ENCODE data around the gene PPP1R3F. TPM values are rescaled to one million over a fixed set of nuclear protein-coding genes. Genes with fewer than 3 reads are reported as not detected.
A peak's percentile ranks its signal among the peaks of the same experiment; 100 is the strongest.

Gene PPP1R3F
- 10 to 100 TPM in 1 of 4 donors, 1 to 10 TPM in 3; 2.0 to 18.7 (median 2.8) TPM for total RNA-seq

- WGBS, 2 donors (ENCODE audit: low coverage in 1 of 2) = 52% methylated on average over 61 of the region's 70 CpGs; no CpG with 5 or more reads in 1 of the 2 donors
- Histone ChIP-seq H3K27me3 (no peaks in the 10 kb centered on the region), H3K9me3 (no peaks in the 10 kb centered on the region), H3K36me3 (no peaks in the 10 kb centered on the region), H3K4me1 (peaks cover 4 to 28% (median 17%) of the 10 kb centered on the region in 4 donors), H3K27ac (peak within 1 kb of the TSS; percentile 86 to 95 (median 94)), H3K4me3 (peak within 1 kb of the TSS; percentile 66 to 90 (median 84))
- in situ Hi-C loops (cut with MboI; ENCODE audit: low pct_ligation_motif_present in 1 of 4, low pct_unique_long_range_greater_than_20kb in 1 of 4, low sequenced_read_pairs in 3 of 4) (no loop called here), intact Hi-C loops (cut with DNase I; ENCODE audit: low total_unique reads) (no loop called here)
- no peak for DNase-seq
- no peak for TF ChIP-seq EP300 (IDR thresholded peaks at IDR 0.05; ENCODE audit: low read depth)
- peak; percentile 12 for TF ChIP-seq POLR2A (IDR thresholded peaks at IDR 0.05)
- peak in 2 of 3 donors; percentile 51 to 74 for TF ChIP-seq POLR2AphosphoS5 (IDR thresholded peaks at IDR 0.05)
- TF ChIP-seq CTCF (IDR thresholded peaks at IDR 0.05) = no peak
Observed at GRCh38 chrX:49269767-49270248, at the start of gene PPP1R3F. PPP1R3F (plus strand) TSS chrX:49269793; CDS start chrX:49269870, 77 bp downstream.

GRCh38 chrX:49220100-49220499 lies 49.5 kb upstream of the PPP1R3F start:
- intact Hi-C loops (cut with DNase I; ENCODE audit: low total_unique reads) = no loop called here
- TF ChIP-seq POLR2AphosphoS5 (IDR thresholded peaks at IDR 0.05) (no peak), EP300 (IDR thresholded peaks at IDR 0.05; ENCODE audit: low read depth) (no peak)
- Histone ChIP-seq H3K4me1 (no peaks in the 10 kb centered on the region), H3K36me3 (no peaks in the 10 kb centered on the region), H3K9me3 (no peaks in the 10 kb centered on the region), H3K27ac (no peak overlapping the region), H3K27me3 (no peaks in the 10 kb centered on the region), H3K4me3 (no peak overlapping the region)
- DNase-seq = no peak
- in situ Hi-C loops (cut with MboI; ENCODE audit: low pct_ligation_motif_present in 1 of 4, low pct_unique_long_range_greater_than_20kb in 1 of 4, low sequenced_read_pairs in 3 of 4) = no loop called here

- 57 to 64% methylated on average over 1 to 2 of the region's 2 CpGs for WGBS, 2 donors (ENCODE audit: low coverage in 1 of 2)
- H3K36me3 ChIP-seq = no peaks in the 10 kb centered on the region
- in situ Hi-C loops (cut with MboI; ENCODE audit: low pct_ligation_motif_present in 1 of 4, low pct_unique_long_range_greater_than_20kb in 1 of 4, low sequenced_read_pairs in 3 of 4) (no loop called here), intact Hi-C loops (cut with DNase I; ENCODE audit: low total_unique reads) (no loop called here)
- no peak for DNase-seq
- no peaks in the 10 kb centered on the region for H3K4me1 ChIP-seq
- TF ChIP-seq CTCF (IDR thresholded peaks at IDR 0.05) (no peak), POLR2AphosphoS5 (IDR thresholded peaks at IDR 0.05) (no peak), EP300 (IDR thresholded peaks at IDR 0.05; ENCODE audit: low read depth) (no peak), POLR2A (IDR thresholded peaks at IDR 0.05) (no peak)
- no peak overlapping the region for H3K27ac ChIP-seq
- H3K27me3 ChIP-seq = no peaks in the 10 kb centered on the region
- no peaks in the 10 kb centered on the region for H3K9me3 ChIP-seq
- no peak overlapping the region for H3K4me3 ChIP-seq
Observed at GRCh38 chrX:49221868-49222267, 47.7 kb upstream of the PPP1R3F start.

GRCh38 chrX:49225858-49226257 lies 43.7 kb upstream of the PPP1R3F start:
- Histone ChIP-seq H3K4me3 (no peak overlapping the region), H3K27me3 (no peaks in the 10 kb centered on the region), H3K36me3 (no peaks in the 10 kb centered on the region), H3K9me3 (no peaks in the 10 kb centered on the region), H3K27ac (no peak overlapping the region), H3K4me1 (no peaks in the 10 kb centered on the region)
- DNase-seq = no peak
- intact Hi-C loops (cut with DNase I; ENCODE audit: low total_unique reads) = no loop called here
- no peak for TF ChIP-seq CTCF (IDR thresholded peaks at IDR 0.05)
- TF ChIP-seq POLR2A (IDR thresholded peaks at IDR 0.05) = no peak
- TF ChIP-seq POLR2AphosphoS5 (IDR thresholded peaks at IDR 0.05) = no peak
- TF ChIP-seq EP300 (IDR thresholded peaks at IDR 0.05; ENCODE audit: low read depth) = no peak
- WGBS, 2 donors (ENCODE audit: low coverage in 1 of 2) = 80% methylated on average over 14 of the region's 14 CpGs; no CpG with 5 or more reads in 1 of the 2 donors
- in situ Hi-C loops (cut with MboI; ENCODE audit: low pct_ligation_motif_present in 1 of 4, low pct_unique_long_range_greater_than_20kb in 1 of 4, low sequenced_read_pairs in 3 of 4) = no loop called here

- in situ Hi-C loops (cut with MboI; ENCODE audit: low pct_ligation_motif_present in 1 of 4, low pct_unique_long_range_greater_than_20kb in 1 of 4, low sequenced_read_pairs in 3 of 4) = no loop called here
- intact Hi-C loops (cut with DNase I; ENCODE audit: low total_unique reads) = no loop called here
- 84% methylated on average over 9 of the region's 9 CpGs; no CpG with 5 or more reads in 1 of the 2 donors for WGBS, 2 donors (ENCODE audit: low coverage in 1 of 2)
- no peak for DNase-seq
- no peaks in the 10 kb centered on the region for H3K27me3 ChIP-seq
- TF ChIP-seq EP300 (IDR thresholded peaks at IDR 0.05; ENCODE audit: low read depth) (no peak), CTCF (IDR thresholded peaks at IDR 0.05) (no peak)
- no peaks in the 10 kb centered on the region for H3K36me3 ChIP-seq
- no peaks in the 10 kb centered on the region for H3K9me3 ChIP-seq
- no peaks in the 10 kb centered on the region for H3K4me1 ChIP-seq
- H3K4me3 ChIP-seq = no peak overlapping the region
- no peak overlapping the region for H3K27ac ChIP-seq
Observed at GRCh38 chrX:49226946-49227345, 42.6 kb upstream of the PPP1R3F start.

Measured in transverse colon (tissue), 4 donors.